ENCODE measurements around the gene POU2AF1.

The POU2AF1 gene

DNA sequence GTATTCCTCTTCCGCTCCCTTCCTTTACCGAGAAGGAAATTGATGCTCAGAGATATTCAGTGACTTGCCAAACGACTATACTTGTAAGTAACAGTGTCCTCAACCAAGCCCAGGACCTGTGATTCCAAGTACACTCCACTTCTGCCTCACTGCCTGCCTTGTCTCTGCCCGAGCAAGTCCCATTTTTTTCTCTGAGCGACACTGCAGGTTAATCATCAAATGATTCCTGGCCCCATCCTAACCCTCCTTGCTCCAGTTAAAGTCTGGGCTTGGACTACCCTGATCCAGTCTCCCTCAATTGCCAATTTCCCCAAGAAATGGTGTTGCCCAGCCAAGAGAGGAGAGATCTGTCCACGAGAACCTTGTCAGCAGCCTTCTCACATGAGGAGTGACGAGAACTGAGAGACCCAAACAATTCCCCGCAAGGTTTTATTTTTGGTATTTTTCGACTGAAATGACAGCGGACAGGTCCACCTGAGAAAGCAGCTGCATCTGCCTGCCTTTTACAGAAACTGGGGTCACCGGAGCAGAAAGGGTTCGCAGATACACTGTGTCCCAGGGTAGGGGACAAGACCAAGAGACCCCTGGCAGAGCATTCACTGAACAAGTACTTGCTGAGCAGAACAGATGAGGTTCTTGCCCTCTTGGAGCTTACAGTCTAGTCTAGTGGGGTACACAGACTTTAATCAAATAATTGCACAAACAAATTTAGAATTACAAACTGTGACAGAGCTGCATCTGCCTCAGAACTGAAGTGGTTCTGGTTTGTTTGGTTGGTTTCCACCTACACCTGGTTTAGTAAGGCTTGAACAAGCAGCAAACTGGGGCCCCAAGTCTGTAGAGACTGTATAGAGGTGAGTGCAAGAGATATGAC, 11.4 kb downstream of the POU2AF1 start:
- H3K4me3 ChIP-seq (ENCODE audit: low read length): no peak overlapping the region
- TF ChIP-seq, protein P1, sequence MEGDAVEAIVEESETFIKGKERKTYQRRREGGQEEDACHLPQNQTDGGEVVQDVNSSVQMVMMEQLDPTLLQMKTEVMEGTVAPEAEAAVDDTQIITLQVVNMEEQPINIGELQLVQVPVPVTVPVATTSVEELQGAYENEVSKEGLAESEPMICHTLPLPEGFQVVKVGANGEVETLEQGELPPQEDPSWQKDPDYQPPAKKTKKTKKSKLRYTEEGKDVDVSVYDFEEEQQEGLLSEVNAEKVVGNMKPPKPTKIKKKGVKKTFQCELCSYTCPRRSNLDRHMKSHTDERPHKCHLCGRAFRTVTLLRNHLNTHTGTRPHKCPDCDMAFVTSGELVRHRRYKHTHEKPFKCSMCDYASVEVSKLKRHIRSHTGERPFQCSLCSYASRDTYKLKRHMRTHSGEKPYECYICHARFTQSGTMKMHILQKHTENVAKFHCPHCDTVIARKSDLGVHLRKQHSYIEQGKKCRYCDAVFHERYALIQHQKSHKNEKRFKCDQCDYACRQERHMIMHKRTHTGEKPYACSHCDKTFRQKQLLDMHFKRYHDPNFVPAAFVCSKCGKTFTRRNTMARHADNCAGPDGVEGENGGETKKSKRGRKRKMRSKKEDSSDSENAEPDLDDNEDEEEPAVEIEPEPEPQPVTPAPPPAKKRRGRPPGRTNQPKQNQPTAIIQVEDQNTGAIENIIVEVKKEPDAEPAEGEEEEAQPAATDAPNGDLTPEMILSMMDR (conservative IDR thresholded peaks at IDR 0.05; ENCODE audit: low read length): no peak
- DNase-seq (ENCODE audit: low read depth): no peak

DNA sequence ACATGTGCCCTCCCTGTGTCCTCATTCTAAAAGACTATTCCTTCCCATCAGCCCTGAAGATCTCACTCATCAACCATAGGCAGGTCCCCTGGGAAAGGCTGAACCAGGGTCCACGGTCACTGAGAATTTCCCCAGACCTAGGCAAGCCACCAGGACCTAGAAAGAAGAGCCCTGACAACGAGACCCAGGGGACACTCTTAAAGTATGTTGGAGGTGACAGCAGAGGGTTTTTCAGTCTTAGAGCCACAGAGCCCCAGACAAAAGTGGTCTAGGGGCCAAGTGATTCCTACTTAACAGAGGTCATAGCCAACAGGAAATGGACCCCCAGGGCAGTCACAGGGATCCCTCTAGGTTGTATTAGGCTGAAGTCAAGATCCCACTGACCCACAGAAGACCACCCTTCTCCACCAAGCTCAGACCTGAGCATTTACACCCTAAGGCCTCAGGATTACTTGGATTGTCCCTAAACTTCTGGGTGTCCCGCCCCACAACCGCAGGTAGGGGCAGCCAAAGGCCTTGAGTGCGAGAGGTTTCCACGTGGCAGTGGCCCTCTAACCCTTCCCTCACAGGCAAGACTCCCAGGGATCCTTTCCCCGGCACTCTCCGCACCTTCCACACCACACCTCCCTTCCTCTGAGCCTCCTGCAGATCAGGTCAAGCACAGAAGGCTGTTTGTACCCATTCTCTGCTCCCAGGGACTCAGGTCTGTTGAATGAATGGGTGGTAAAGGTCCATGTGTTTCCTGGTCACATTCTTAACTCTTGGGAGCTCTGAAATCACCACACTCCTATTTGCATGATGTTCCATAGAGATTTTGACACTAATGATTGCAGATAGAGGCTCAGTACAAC, 12.3 kb downstream of the POU2AF1 start:
- no peak for DNase-seq (ENCODE audit: low read depth)
- TF ChIP-seq, protein P1 (conservative IDR thresholded peaks at IDR 0.05; ENCODE audit: low read length): no peak
- H3K4me3 ChIP-seq (ENCODE audit: low read length): no peak overlapping the region

DNA sequence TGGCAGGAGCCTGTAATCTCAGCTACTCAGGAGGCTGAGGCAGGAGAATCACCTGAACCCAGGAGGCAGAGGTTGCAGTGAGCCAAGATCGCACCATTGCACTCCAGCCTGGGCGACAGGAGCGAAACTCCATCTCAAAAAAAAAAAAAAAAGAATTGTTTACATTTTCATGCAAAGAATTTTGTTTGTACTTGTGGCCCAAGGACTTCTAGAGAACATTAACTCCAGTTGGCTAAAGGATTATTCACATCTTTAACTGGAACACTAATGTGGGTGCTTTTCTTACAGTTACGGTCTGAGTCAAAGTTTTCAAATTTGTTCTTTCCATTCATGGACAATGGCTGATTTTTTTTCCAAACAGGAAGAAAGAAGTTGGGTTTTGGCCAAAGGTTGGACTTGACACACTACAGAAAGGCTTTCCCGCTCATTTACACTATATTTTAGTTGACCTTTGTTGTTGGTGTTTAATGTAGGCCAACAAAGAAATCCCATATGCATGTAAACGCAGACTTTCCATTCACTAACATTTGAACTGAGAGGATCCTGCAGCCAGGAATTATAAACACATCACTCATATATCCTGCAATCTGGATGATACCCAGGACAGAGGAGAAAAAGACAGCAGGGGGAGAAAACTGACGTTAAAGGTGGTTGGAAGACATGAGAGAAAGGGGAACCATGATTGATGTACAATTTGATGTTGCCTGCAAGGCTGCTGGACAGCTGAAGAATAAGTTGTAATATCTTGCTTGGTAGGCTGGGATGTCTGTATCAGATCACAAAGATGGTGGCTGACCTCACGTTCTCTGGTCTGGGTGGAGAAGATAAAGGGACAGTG, 13.1 kb downstream of the POU2AF1 start:
- no peak overlapping the region for H3K4me3 ChIP-seq (ENCODE audit: low read length)
- DNase-seq (ENCODE audit: low read depth): no peak
- TF ChIP-seq, protein P1 (conservative IDR thresholded peaks at IDR 0.05; ENCODE audit: low read length): no peak

DNA sequence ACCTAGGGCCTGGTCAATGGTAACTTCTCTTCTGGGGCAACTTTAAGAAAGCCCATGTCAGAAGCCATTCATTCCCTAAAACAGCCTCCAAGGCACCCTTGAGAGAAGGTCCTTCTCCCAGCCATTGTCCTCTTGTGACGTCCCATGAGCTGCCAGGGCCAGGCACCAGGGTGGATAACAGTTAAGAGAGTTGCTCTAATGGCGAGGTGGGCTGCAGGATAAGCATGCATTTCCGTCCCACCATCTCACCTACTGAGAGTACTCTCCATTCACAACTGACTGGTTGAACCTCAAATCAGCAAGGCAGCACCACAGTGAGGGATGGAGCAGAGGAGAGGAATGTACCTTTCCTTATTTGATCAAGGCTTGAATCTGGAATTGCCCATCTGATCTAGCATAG, 14.6 kb downstream of the POU2AF1 start:
- no peak overlapping the region for H3K4me3 ChIP-seq (ENCODE audit: low read length)
- TF ChIP-seq, protein P1 (conservative IDR thresholded peaks at IDR 0.05; ENCODE audit: low read length): no peak
- no peak for DNase-seq (ENCODE audit: low read depth)

DNA sequence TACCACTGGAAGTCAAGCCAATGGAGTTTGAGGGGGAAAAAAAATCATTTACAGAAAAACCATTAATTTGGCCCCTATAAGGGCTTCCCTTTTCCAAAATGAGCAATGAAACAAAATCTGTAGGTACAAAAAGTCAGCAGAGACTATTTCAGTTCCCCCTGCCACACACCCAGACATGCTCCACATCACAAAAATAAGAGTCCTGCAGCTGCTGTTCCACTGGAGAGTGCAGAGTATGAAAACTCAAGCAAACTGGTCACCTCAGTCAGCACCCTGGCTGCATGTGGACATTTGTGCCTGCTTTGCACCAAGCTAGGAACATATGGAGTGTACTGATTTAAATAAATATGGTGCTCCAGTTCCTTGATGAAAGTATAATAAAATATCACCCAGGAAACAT, 15.1 kb downstream of the POU2AF1 start:
- no peak overlapping the region for H3K4me3 ChIP-seq (ENCODE audit: low read length)
- TF ChIP-seq, protein P1 (conservative IDR thresholded peaks at IDR 0.05; ENCODE audit: low read length): no peak
- no peak for DNase-seq (ENCODE audit: low read depth)

DNA sequence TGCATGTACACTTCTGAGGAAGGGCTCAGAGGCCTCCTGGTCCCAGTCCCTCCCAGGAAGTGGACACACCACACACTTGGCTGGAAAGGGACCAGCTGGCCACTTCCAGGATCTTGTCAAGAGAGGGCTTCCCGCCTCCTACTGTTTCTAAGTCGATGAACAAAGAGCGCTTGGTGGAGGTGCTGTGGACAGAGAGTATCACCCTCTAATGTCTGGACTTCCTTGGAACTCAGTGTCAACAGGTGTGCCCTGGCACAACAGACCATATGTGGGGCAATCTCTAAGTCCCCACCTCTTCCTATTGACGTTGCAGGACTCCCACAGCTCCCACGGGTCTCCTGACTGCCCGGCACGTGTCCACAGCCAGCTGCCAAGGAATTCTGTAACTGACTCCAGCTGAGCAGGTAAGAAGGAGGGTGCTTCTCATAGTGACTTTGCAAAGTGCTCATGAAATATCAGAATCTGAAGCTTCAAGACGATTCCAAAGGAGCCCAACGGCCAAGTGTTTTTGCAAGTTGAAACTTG, 16.1 kb downstream of the POU2AF1 start:
- no peak overlapping the region for H3K4me3 ChIP-seq (ENCODE audit: low read length)
- DNase-seq (ENCODE audit: low read depth): no peak
- TF ChIP-seq, protein P1 (conservative IDR thresholded peaks at IDR 0.05; ENCODE audit: low read length): no peak

All from AG10803 (cell line).